H9 (cell line): Measurements from ENCODE around the gene KHSRP. TPM values are rescaled to one million over a fixed set of nuclear protein-coding genes. Genes with fewer than 3 reads are reported as not detected.

Experiments
- DNase-seq: peaks from one replicate; pipeline ENCODE4 v3.0.0-alpha.2; 2017
- H2AFZ ChIP-seq: one replicate; pipeline ENCODE4 v1.6.1; 2013; ENCODE audit warnings: mild to moderate bottlenecking, low read length, control low read depth, moderate library complexity
- H2AK5ac ChIP-seq: 2 replicates; pipeline ENCODE4 v1.6.1; 2013; ENCODE audit warnings: low read length, control low read depth, mixed read lengths; ENCODE audit not compliant: insufficient read length
- H2BK120ac ChIP-seq: one replicate; pipeline ENCODE4 v1.6.1; 2013; ENCODE audit warnings: low read depth, mild to moderate bottlenecking, low read length, control low read depth, inconsistent platforms; ENCODE audit not compliant: poor library complexity, severe bottlenecking
- H2BK12ac ChIP-seq: 2 replicates; pipeline ENCODE4 v1.6.1; 2013; ENCODE audit warnings: low read length, control low read depth, mixed read lengths, low read depth; ENCODE audit not compliant: insufficient read length
- H2BK15ac ChIP-seq: 2 replicates; pipeline ENCODE4 v1.6.1; 2013; ENCODE audit warnings: low read depth, low read length, control low read depth
- H2BK20ac ChIP-seq: one replicate; pipeline ENCODE4 v1.6.1; 2013; ENCODE audit warnings: low read depth, mild to moderate bottlenecking, low read length, control low read depth, inconsistent platforms; ENCODE audit not compliant: poor library complexity, severe bottlenecking
- H2BK5ac ChIP-seq: 2 replicates; pipeline ENCODE4 v1.6.1; 2013; ENCODE audit warnings: low read length, control low read depth, mixed read lengths; ENCODE audit not compliant: insufficient read length
- H3K14ac ChIP-seq: 2 replicates; pipeline ENCODE4 v1.6.1; 2013; ENCODE audit warnings: low read length, control low read depth; ENCODE audit not compliant: insufficient read depth
- H3K18ac ChIP-seq: 2 replicates; pipeline ENCODE4 v1.6.1; 2013; ENCODE audit warnings: low read depth, mild to moderate bottlenecking, mixed read lengths, low read length, control low read depth; ENCODE audit not compliant: insufficient read length
- H3K23ac ChIP-seq: 2 replicates; pipeline ENCODE4 v1.6.1; 2013; ENCODE audit warnings: low read length, control low read depth, mixed read lengths, low read depth; ENCODE audit not compliant: insufficient read length
- H3K23me2 ChIP-seq: 2 replicates; pipeline ENCODE4 v1.6.1; 2013; ENCODE audit warnings: low read depth, mild to moderate bottlenecking, mixed read lengths, low read length, control low read depth; ENCODE audit not compliant: insufficient read length, poor library complexity, severe bottlenecking
- H3K27ac ChIP-seq: 2 replicates; pipeline ENCODE4 v1.5.1; 2013; ENCODE audit warnings: low read length, control low read depth, mixed read lengths, low read depth; ENCODE audit not compliant: insufficient read length
- H3K27me3 ChIP-seq: 2 replicates; pipeline ENCODE4 v1.6.1; 2013; ENCODE audit warnings: low read length, control low read depth, inconsistent platforms; ENCODE audit not compliant: insufficient read depth
- H3K4ac ChIP-seq: 2 replicates; pipeline ENCODE4 v1.6.1; 2013; ENCODE audit warnings: low read depth, mild to moderate bottlenecking, control low read depth, inconsistent platforms, low read length, moderate library complexity
- H3K4me1 ChIP-seq: 2 replicates; pipeline ENCODE4 v1.6.1; 2013; ENCODE audit warnings: low read length, control low read depth, inconsistent platforms; ENCODE audit not compliant: insufficient read depth
- H3K4me2 ChIP-seq: 2 replicates; pipeline ENCODE4 v1.6.1; 2013; ENCODE audit warnings: low read length, control low read depth, mixed read lengths; ENCODE audit not compliant: insufficient read length, insufficient read depth
- H3K56ac ChIP-seq: 2 replicates; pipeline ENCODE4 v1.6.1; 2013; ENCODE audit warnings: low read depth, mild to moderate bottlenecking, mixed read lengths, low read length, control low read depth; ENCODE audit not compliant: insufficient read length
- H3K79me1 ChIP-seq: 2 replicates; pipeline ENCODE4 v1.6.1; 2013; ENCODE audit warnings: low read depth, mild to moderate bottlenecking, moderate library complexity, low read length, control low read depth, inconsistent platforms; ENCODE audit not compliant: insufficient read depth, poor library complexity, severe bottlenecking
- H3K79me2 ChIP-seq: 2 replicates; pipeline ENCODE4 v1.6.1; 2013; ENCODE audit warnings: low read length, control low read depth, inconsistent platforms; ENCODE audit not compliant: insufficient read depth
- H3K9ac ChIP-seq: 2 replicates; pipeline ENCODE4 v1.6.1; 2013; ENCODE audit warnings: low read length, control low read depth, mixed read lengths; ENCODE audit not compliant: insufficient read length; ENCODE audit errors: extremely low read depth
- H3K9me3 ChIP-seq: one replicate; pipeline ENCODE4 v1.6.1; 2013; ENCODE audit warnings: low read depth, low read length, inconsistent platforms; ENCODE audit not compliant: control insufficient read depth
- H3T11ph ChIP-seq: one replicate; pipeline ENCODE4 v1.6.1; 2013; ENCODE audit warnings: mild to moderate bottlenecking, low read length, control low read depth, inconsistent platforms
- H4K20me1 ChIP-seq: one replicate; pipeline ENCODE4 v1.6.1; 2013; ENCODE audit not compliant: control insufficient read depth, insufficient read length, insufficient read depth
- H4K5ac ChIP-seq: 2 replicates; pipeline ENCODE4 v1.6.1; 2013; ENCODE audit warnings: low read depth, mild to moderate bottlenecking, mixed read lengths, low read length, control low read depth; ENCODE audit not compliant: insufficient read length
- H4K8ac ChIP-seq: replicated peaks from 2 replicates; pipeline ENCODE4 v1.6.1; 2013; ENCODE audit warnings: low read length, control low read depth, mixed read lengths, low read depth; ENCODE audit not compliant: insufficient read length
- H4K91ac ChIP-seq: 2 replicates; pipeline ENCODE4 v1.6.1; 2013; ENCODE audit warnings: low read depth, mild to moderate bottlenecking, moderate library complexity, mixed read lengths, low read length, control low read depth; ENCODE audit not compliant: insufficient read length
- H3K27ac Mint-ChIP-seq, 3 experiments: 2 replicates in 2 of 3; 3 replicates in 1 of 3; pipeline ENCODE4 v1.8.0; 2020 to 2021; ENCODE audit warnings: mixed read lengths in 3 of 3, mild to moderate bottlenecking in 1 of 3, moderate library complexity in 1 of 3
- H3K27me3 Mint-ChIP-seq: 2 replicates; pipeline ENCODE4 v1.8.0; 2021; ENCODE audit warnings: low read depth, mild to moderate bottlenecking, moderate library complexity, mixed read lengths
- H3K36me3 Mint-ChIP-seq, 3 experiments: 2 replicates in 2 of 3; 3 replicates in 1 of 3; pipeline ENCODE4 v1.8.0; 2020 to 2021; ENCODE audit warnings: low read depth in 3 of 3, mixed read lengths in 3 of 3; ENCODE audit not compliant: insufficient read depth in 1 of 3
- H3K4me1 Mint-ChIP-seq, 2 experiments: 2 replicates each; pipeline ENCODE4 v1.8.0; 2020; ENCODE audit warnings: mixed read lengths in 2 of 2
- H3K4me3 Mint-ChIP-seq, 2 experiments: 2 replicates in 1 of 2; 3 replicates in 1 of 2; pipeline ENCODE4 v1.8.0; 2020 to 2021; ENCODE audit warnings: mild to moderate bottlenecking in 2 of 2, mixed read lengths in 2 of 2, moderate library complexity in 1 of 2
- H3K9me3 Mint-ChIP-seq, 2 experiments: 2 replicates in 1 of 2; 3 replicates in 1 of 2; pipeline ENCODE4 v1.8.0; 2020; ENCODE audit warnings: mild to moderate bottlenecking in 2 of 2, mixed read lengths in 2 of 2, moderate library complexity in 1 of 2
- CTCF ChIP-seq: fragments of 200-600 bp; sonication (generic); conservative IDR thresholded peaks from 3 replicates; pipeline ENCODE4 v1.8.0; 2021; ENCODE audit warnings: antibody characterized with exemption, mild to moderate bottlenecking
- WGBS: extraction: QIAGEN DNeasy Blood & Tissue Kit; methylation state at CpG from one replicate; pipeline ENCODE4 v1.1.7; 2013; ENCODE audit warnings: missing lambda C conversion rate, low lambda C conversion rate, mixed read lengths; ENCODE audit not compliant: insufficient read length; ENCODE audit errors: extremely low coverage; 5-methylcytosine and 5-hydroxymethylcytosine counted together
- total RNA-seq: library from RNA; stranded (reverse); gene quantifications from 2 replicates; pipeline ENCODE4 v1.2.1, GENCODE V29; 2021

KHSRP gene
- total RNA-seq, 1 experiment from 2014 or later = 602 TPM

DNA sequence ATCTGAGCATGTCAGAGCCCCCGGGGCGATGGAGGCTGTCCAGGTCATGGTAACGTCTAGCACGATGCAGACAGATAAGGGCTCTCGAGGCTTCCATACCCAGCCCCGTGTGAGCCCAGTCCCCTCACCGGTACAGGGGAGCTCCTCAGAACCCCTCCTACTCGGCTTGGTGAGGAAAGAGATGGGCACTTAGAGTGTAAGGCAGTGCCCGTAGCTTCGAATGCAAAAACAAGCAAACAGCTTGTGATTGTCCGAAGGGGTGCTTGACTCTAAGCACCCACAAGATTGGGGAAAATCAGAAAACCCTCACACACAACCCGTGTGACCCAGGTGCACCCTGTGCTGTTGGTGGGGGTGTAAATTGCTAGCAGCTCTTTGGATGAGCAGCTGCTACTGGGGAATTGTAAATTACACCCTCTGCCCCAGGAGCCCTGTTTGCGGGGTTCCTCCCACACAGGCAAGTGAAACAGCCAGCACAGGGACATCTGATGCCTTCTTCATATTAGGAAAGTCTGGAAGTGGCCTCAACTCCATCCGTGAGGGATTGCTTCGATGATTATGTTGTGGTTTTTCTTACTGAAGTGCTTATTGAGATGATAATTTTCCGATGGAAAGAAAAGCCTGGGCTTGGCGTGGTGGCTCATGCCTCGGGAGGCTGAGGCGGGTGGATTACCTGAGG, 48.0 kb downstream of the KHSRP start:
- no peak overlapping the region for H4K8ac ChIP-seq
- Mint-ChIP-seq H3K27ac (peak overlapping the region in 2 of 3 experiments; percentile 89 to 91; a peak in 5 of 7 replicates), H3K36me3 (peaks cover 26 to 32% (median 32%) of the 10 kb centered on the region in 3 experiments), H3K9me3 (peaks cover 4% of the 10 kb centered on the region in 2 experiments; a peak in 4 of 5 replicates), H3K4me3 (no peak overlapping the region), H3K4me1 (peaks cover 9 to 24% of the 10 kb centered on the region in 2 experiments), H3K27me3 (no peaks in the 10 kb centered on the region)
- no peak overlapping the region for H2AK5ac ChIP-seq
- no peaks in the 10 kb centered on the region for H3K23me2 ChIP-seq
- no peak overlapping the region for H2BK120ac ChIP-seq
- no peak overlapping the region for H2BK15ac ChIP-seq
- H2BK5ac ChIP-seq = no peak overlapping the region
- H3K14ac ChIP-seq = no peak overlapping the region
- no peak for DNase-seq
- H3K79me1 ChIP-seq = no peaks in the 10 kb centered on the region
- no peak overlapping the region for H3K4ac ChIP-seq
- H3K79me2 ChIP-seq = no peaks in the 10 kb centered on the region
- WGBS = no CpG with 5 or more reads among the region's 19 CpGs
- no peak overlapping the region for H3K9ac ChIP-seq
- no peaks in the 10 kb centered on the region for H4K20me1 ChIP-seq
- no peak overlapping the region for H3T11ph ChIP-seq
- H3K4me1 ChIP-seq = no peaks in the 10 kb centered on the region
- no peak overlapping the region for H3K27ac ChIP-seq
- no peak overlapping the region for H2BK20ac ChIP-seq
- TF ChIP-seq CTCF = no peak
- H3K9me3 ChIP-seq = no peaks in the 10 kb centered on the region
- no peak overlapping the region for H2AFZ ChIP-seq
- H3K4me2 ChIP-seq = no peak overlapping the region
- H4K5ac ChIP-seq = no peak overlapping the region
- H3K56ac ChIP-seq = no peak overlapping the region
- H3K18ac ChIP-seq = no peak overlapping the region
- no peak overlapping the region for H3K23ac ChIP-seq
- no peaks in the 10 kb centered on the region for H3K27me3 ChIP-seq
- H4K91ac ChIP-seq = no peak overlapping the region
- no peak overlapping the region for H2BK12ac ChIP-seq
